ENCODE results near the gene PDE6A. TPM values are rescaled to one million over a fixed set of nuclear protein-coding genes. Genes with fewer than 3 reads are reported as not detected.

The PDE6A gene
- total and polyA plus RNA-seq, 4 donors: 0.06 TPM; not detected in 3

DNA sequence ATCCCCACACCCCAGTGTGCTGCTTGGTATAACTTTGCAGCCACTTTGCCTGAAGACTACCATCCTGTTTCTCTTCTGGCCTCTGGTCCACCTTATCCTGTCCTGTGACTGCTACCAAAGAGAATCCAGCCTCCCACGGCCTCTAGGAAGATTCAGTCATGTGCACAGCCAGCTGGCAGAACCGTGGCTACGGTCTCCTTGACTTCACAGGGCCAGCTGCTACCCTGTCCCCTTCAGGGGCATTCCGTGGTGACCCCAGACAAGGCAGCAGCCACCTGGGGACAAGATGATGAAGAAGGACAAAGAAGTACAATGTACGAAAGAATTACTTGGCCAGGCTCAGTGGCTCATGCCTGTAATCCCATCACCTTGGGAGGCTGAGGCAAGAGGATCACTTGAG, 98.6 kb downstream of the PDE6A start (continued):
- TF ChIP-seq, protein P1, sequence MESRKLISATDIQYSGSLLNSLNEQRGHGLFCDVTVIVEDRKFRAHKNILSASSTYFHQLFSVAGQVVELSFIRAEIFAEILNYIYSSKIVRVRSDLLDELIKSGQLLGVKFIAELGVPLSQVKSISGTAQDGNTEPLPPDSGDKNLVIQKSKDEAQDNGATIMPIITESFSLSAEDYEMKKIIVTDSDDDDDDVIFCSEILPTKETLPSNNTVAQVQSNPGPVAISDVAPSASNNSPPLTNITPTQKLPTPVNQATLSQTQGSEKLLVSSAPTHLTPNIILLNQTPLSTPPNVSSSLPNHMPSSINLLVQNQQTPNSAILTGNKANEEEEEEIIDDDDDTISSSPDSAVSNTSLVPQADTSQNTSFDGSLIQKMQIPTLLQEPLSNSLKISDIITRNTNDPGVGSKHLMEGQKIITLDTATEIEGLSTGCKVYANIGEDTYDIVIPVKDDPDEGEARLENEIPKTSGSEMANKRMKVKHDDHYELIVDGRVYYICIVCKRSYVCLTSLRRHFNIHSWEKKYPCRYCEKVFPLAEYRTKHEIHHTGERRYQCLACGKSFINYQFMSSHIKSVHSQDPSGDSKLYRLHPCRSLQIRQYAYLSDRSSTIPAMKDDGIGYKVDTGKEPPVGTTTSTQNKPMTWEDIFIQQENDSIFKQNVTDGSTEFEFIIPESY (IDR thresholded peaks at IDR 0.05): no peak

DNA sequence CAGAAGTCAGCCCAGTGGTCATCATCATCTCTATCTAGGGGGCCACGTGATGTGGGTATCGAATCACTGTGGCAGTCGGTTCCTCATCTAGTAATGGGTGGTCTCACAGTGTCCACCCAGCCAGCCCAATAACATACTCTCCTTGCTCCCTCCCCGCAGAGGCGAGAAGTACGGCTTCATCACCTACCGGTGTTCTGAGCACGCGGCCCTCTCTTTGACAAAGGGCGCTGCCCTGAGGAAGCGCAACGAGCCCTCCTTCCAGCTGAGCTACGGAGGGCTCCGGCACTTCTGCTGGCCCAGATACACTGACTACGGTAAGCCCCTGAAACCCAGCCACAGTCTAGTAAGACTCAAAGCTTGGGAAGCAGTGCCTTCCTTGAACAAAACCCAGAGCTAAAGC, 99.0 kb downstream of the PDE6A start:
- no peaks in the 10 kb centered on the region for H3K9me3 ChIP-seq (ENCODE audit: control insufficient read depth in 4 of 4, low read length in 3 of 4)
- H3K4me1 ChIP-seq (ENCODE audit: control insufficient read depth in 4 of 4, insufficient read depth in 4 of 4, low read length in 3 of 4): no peaks in the 10 kb centered on the region
- no peak overlapping the region for H3K9ac ChIP-seq (ENCODE audit: low read depth in 1 of 2, low read length in 2 of 2)
- WGBS: 97% methylated on average over 15 of the region's 15 CpGs
- peaks cover 2 to 60% (median 32%) of the 10 kb centered on the region in 4 donors for H3K36me3 ChIP-seq (ENCODE audit: control insufficient read depth in 4 of 4, insufficient read depth in 3 of 4, low read depth in 1 of 4, low read length in 3 of 4)
- H3K4me3 ChIP-seq (ENCODE audit: low read depth in 1 of 3, low read length in 3 of 3): no peak overlapping the region
- TF ChIP-seq, protein P1 (IDR thresholded peaks at IDR 0.05): no peak
- TF ChIP-seq RXRA (IDR thresholded peaks at IDR 0.05) (no peak), GABPA (IDR thresholded peaks at IDR 0.05 in 1 of 2, conservative IDR thresholded peaks at IDR 0.05 in 1 of 2) (no peak), FOXA1 (IDR thresholded peaks at IDR 0.05) (no peak), YY1 (IDR thresholded peaks at IDR 0.05) (no peak)
- no peaks in the 10 kb centered on the region for H3K27me3 ChIP-seq (ENCODE audit: control insufficient read depth in 4 of 4, insufficient read depth in 4 of 4, low read length in 3 of 4)
- no peak overlapping the region for H3K27ac ChIP-seq (ENCODE audit: low read depth in 1 of 2, low read length in 2 of 2)
- DNase-seq (ENCODE audit: low spot score): no peak

DNA sequence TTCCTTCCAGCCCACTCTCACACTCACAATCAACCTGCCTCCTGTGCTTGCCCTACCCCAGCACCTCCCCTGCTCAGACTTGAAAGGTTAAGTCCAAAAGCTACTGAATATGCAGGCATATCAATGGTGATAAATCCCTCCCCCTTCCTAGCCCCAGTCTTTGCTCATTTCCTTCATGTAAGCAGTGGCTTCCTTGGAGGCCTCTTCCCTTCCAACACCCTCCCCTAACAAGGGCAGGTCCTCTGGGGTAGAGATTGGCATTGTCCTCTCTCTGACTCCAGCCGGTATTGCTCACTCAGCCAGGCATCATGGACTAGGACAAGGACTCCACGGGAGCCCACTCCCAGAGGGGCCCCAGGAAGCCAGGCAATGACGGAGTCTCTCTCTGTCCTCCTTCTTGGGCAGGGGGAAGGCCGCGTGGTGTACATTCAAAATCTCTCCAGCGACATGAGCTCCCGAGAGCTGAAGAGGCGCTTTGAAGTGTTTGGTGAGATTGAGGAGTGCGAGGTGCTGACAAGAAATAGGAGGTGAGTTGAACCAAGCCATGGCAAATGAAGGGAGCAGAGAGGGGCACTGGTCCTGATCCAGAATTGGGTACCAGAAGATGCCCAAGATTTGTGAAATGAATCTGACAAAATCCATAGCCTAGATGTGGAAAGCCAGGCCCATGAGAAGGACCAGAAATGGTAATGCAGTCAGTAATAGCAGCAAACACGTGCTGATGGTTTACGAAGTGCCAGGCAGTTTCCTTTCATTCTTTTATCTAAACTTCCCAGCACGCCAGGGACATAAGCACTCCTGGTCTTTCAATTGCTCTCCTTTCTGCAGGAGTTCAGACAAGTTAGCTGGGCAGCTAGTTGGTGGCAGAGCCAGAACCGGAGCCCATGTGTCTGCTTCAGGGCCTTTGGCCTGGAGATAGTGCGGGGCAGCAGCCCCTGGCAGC, 102.5 kb downstream of the PDE6A start:
- WGBS: 90% methylated on average over 14 of the region's 14 CpGs
- H3K36me3 ChIP-seq (ENCODE audit: control insufficient read depth in 4 of 4, insufficient read depth in 3 of 4, low read depth in 1 of 4, low read length in 3 of 4): peaks cover 0 to 45% (median 17%) of the 10 kb centered on the region in 4 donors
- no peak overlapping the region for H3K27ac ChIP-seq (ENCODE audit: low read depth in 1 of 2, low read length in 2 of 2)
- no peak for DNase-seq (ENCODE audit: low spot score)
- H3K4me1 ChIP-seq (ENCODE audit: control insufficient read depth in 4 of 4, insufficient read depth in 4 of 4, low read length in 3 of 4): no peaks in the 10 kb centered on the region
- TF ChIP-seq YY1 (IDR thresholded peaks at IDR 0.05) (no peak), EGR1 (IDR thresholded peaks at IDR 0.05; ENCODE audit: low read depth in 2 of 2) (no peak), HNF4A (conservative IDR thresholded peaks at IDR 0.05) (no peak), RAD21 (IDR thresholded peaks at IDR 0.05) (no peak)
- no peak overlapping the region for H3K9ac ChIP-seq (ENCODE audit: low read depth in 1 of 2, low read length in 2 of 2)
- no peaks in the 10 kb centered on the region for H3K9me3 ChIP-seq (ENCODE audit: control insufficient read depth in 4 of 4, low read length in 3 of 4)
- H3K4me3 ChIP-seq (ENCODE audit: low read depth in 1 of 3, low read length in 3 of 3): no peak overlapping the region
- H3K27me3 ChIP-seq (ENCODE audit: control insufficient read depth in 4 of 4, insufficient read depth in 4 of 4, low read length in 3 of 4): no peaks in the 10 kb centered on the region

DNA sequence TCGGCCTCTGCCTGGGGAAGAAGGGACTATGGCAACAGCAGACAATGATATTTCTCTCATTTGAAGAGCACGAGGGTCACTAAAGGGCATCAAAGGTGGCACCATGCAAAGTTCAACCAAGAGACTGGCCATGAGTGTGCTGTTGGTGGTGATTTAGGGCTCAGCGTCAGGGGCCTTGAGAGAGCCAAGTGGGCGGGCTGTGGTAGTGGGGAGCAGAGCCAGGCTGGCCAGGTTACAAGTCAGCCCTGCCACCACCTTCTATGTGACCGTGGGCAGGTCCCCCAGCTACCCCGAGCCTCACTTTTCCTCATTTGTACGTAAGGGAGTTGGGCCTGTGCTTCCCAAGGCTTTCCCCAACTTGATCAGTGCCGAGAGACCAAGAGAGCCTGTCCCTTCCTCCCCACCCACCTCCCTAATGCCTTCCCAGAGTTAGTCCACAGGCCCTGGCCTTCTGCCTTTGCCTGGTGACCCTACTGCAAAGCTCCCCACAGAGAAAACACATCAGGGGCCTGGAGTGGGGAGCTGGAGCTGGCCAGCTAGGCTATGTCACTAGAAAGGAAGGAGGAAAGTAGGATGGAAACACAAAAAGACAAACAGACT, 104.3 kb downstream of the PDE6A start:
- peaks cover 0 to 41% (median 9%) of the 10 kb centered on the region in 4 donors for H3K36me3 ChIP-seq (ENCODE audit: control insufficient read depth in 4 of 4, insufficient read depth in 3 of 4, low read depth in 1 of 4, low read length in 3 of 4)
- no peak for TF ChIP-seq NR2F2 (IDR thresholded peaks at IDR 0.05)
- TF ChIP-seq RAD21 (IDR thresholded peaks at IDR 0.05): no peak
- TF ChIP-seq, protein P2, sequence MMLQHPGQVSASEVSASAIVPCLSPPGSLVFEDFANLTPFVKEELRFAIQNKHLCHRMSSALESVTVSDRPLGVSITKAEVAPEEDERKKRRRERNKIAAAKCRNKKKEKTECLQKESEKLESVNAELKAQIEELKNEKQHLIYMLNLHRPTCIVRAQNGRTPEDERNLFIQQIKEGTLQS (IDR thresholded peaks at IDR 0.05): no peak
- TF ChIP-seq, protein P3, sequence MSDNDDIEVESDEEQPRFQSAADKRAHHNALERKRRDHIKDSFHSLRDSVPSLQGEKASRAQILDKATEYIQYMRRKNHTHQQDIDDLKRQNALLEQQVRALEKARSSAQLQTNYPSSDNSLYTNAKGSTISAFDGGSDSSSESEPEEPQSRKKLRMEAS (IDR thresholded peaks at IDR 0.05): no peak
- TF ChIP-seq, protein P4, sequence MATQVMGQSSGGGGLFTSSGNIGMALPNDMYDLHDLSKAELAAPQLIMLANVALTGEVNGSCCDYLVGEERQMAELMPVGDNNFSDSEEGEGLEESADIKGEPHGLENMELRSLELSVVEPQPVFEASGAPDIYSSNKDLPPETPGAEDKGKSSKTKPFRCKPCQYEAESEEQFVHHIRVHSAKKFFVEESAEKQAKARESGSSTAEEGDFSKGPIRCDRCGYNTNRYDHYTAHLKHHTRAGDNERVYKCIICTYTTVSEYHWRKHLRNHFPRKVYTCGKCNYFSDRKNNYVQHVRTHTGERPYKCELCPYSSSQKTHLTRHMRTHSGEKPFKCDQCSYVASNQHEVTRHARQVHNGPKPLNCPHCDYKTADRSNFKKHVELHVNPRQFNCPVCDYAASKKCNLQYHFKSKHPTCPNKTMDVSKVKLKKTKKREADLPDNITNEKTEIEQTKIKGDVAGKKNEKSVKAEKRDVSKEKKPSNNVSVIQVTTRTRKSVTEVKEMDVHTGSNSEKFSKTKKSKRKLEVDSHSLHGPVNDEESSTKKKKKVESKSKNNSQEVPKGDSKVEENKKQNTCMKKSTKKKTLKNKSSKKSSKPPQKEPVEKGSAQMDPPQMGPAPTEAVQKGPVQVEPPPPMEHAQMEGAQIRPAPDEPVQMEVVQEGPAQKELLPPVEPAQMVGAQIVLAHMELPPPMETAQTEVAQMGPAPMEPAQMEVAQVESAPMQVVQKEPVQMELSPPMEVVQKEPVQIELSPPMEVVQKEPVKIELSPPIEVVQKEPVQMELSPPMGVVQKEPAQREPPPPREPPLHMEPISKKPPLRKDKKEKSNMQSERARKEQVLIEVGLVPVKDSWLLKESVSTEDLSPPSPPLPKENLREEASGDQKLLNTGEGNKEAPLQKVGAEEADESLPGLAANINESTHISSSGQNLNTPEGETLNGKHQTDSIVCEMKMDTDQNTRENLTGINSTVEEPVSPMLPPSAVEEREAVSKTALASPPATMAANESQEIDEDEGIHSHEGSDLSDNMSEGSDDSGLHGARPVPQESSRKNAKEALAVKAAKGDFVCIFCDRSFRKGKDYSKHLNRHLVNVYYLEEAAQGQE (IDR thresholded peaks at IDR 0.05): no peak
- TF ChIP-seq GABPA (IDR thresholded peaks at IDR 0.05 in 1 of 2, conservative IDR thresholded peaks at IDR 0.05 in 1 of 2): no peak
- TF ChIP-seq HNF4G (IDR thresholded peaks at IDR 0.05): no peak
- no peak for TF ChIP-seq JUND (IDR thresholded peaks at IDR 0.05)
- TF ChIP-seq RXRA (IDR thresholded peaks at IDR 0.05): no peak
- TF ChIP-seq SP1 (IDR thresholded peaks at IDR 0.05): no peak
- TF ChIP-seq FOXA1 (IDR thresholded peaks at IDR 0.05): no peak
- TF ChIP-seq TAF1 (conservative IDR thresholded peaks at IDR 0.05): no peak

More for the DNA sequence above, 104.3 kb downstream of the PDE6A start:
- H3K27ac ChIP-seq (ENCODE audit: low read depth in 1 of 2, low read length in 2 of 2): no peak overlapping the region
- H3K4me3 ChIP-seq (ENCODE audit: low read depth in 1 of 3, low read length in 3 of 3): no peak overlapping the region
- H3K9ac ChIP-seq (ENCODE audit: low read depth in 1 of 2, low read length in 2 of 2): no peak overlapping the region
- DNase-seq (ENCODE audit: low spot score): no peak
- 92% methylated on average over 8 of the region's 8 CpGs for WGBS
- H3K4me1 ChIP-seq (ENCODE audit: control insufficient read depth in 4 of 4, insufficient read depth in 4 of 4, low read length in 3 of 4): no peaks in the 10 kb centered on the region
- no peaks in the 10 kb centered on the region for H3K9me3 ChIP-seq (ENCODE audit: control insufficient read depth in 4 of 4, low read length in 3 of 4)
- no peaks in the 10 kb centered on the region for H3K27me3 ChIP-seq (ENCODE audit: control insufficient read depth in 4 of 4, insufficient read depth in 4 of 4, low read length in 3 of 4)

Measured in liver (tissue), 9 donors.